ENCODE measurements around the gene LRRC3C.
A peak's percentile ranks its signal among the peaks of the same experiment; 100 is the strongest.
"Not testable (repeated sequence)": the region's sequence is repeated elsewhere in the genome, so short reads cannot be mapped to it uniquely, and the experiment has no call there.

Gene LRRC3C, protein sequence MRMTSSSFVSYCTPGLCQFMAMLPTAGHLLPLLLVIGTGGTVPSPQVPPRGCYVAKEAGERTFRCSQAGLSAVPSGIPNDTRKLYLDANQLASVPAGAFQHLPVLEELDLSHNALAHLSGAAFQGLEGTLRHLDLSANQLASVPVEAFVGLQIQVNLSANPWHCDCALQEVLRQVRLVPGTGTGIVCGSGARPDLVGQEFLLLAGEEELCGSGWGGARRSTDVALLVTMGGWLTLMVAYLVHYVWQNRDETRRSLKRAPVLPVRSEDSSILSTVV

DNA sequence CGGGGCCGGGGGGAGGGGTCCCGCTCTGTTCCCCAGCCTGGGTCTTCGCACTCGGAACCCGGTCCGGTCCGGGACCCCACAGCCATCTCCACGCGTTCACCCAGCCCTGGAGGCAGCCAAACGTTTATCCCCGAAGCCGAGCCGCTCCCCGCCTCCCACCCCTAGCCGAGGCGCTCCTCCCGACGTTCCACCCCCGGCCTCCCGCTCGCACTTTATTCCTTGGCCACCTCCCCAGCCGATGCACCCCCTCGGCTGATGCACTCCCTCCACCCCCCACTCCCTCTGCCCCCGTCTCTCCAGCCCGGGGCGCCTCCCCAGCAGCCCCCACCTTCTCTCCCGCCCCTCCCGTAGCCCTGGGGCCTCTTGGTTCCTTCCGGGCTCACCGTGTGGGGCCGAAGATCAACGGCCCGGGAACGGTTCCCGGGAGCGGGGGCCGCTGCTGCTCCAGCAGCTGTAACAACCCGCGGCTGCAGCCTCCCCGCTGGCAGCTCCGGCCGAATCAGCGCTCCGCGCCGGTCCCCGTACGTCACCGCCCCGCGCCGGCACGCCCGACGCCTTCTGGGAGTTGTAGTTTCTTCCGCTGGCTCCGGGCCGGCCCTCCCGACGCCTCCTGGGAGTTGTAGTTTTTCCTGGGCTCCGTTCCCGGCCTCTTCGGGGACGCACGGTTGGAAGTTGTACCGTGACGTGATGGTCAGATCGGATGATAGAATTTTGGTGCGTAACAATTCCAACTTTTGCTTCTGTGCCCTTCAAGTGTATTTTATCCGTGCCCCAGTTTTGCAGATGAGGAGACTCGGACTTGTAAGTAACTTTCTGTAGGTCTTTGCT, at the start of gene LRRC3C, which contains the start of gene ORMDL3:
LRRC3C (plus strand) TSS at position 632 of the 828 bp plus-strand sequence. CDS start 13,792 bp downstream, outside the sequence.
ORMDL3 (minus strand) TSS at position 501 of the 828 bp plus-strand sequence. CDS start 3,398 bp downstream, outside the sequence.
- DNase-seq: peak; percentile 90

DNA sequence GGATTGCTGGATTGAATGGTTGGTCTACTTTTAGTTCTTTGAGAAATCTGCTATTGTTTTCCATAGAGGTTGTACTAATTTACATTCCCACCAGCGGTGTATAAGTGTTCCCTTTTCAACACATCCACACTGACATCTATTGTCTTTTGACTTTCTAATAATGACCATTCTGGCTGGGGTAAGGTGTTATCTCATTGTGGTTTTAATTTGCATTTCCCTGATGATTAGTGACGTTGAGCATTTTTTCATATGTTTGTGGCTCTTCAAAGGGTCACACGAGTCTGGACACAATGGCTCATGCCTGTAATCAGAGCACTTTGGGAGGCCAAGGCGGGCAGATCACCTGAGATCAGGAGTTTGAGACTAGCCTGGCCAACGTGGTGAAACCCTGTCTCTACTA, 41.4 kb upstream of the LRRC3C start:
- not testable (repeated sequence) for DNase-seq

DNA sequence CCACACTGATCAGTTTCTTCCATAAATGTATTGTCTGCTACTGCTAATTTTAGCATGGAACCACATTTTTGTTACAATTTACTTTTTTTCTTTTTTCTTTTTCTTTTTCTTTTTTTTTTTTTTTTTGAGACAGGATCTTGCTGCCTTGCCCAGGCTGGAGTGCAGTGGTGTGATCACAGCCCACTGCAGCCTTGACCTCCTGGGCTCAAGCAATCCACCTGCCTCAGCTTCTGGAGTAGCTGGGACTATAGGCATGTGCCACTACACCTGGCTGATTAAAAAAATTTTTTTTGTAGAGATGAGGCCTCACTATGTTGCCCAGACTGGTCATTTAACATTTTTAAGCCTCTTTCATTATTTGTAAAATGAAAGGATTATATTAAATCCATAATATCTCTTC, 40.5 kb upstream of the LRRC3C start:
- DNase-seq: no peak

DNA sequence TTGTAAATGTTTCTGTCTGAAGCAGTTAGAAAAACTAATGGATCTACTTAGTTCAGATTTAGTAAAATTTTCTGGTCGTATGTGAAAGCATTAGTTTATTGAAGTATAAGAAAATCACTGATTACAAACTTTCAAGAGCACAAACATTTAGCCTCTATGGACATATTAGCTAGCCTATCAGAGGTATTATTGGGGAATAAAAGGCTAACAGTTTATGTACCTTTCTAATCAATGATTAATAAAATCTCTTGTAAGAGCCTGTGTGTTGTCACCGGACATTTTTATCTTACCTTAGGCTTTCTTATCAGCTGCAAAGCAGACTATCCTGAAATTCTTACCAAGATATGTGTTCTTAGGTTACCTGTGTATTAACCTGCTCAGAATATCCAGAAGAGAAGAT, 38.3 kb upstream of the LRRC3C start:
- DNase-seq: no peak

DNA sequence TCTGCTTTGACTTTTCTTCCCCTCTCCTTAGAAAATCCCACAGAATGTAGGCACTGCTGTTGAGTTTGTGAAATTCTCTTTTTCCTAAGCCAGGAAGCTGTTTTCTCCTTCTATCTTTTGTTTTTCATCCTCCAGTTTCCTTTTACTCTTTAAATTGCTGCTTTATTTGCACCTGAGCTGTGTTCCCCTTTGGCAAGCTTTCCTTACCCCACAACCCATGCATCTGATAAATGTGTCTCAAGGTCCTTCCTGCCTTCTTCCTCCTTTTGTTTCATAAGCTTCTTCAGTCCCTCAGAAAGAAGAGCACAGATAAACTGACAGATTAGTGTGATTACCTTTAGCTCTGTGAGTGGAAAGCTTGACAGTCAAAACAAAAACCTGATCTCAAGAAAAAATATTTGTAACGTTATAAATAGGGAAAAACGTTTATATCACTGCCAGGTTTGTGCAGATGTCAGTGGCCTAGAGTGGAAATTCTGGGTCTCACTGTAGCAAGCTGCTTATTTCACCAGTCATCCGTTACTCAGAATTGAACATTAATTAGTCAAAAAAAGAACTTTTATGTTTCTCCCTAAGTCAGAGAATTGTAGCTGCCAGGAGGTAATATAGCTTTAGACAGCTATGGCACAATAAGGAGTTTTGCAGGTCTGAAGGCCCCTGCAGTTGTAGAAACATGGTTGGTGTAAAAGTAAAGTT, 32.7 kb upstream of the LRRC3C start:
- DNase-seq: no peak

DNA sequence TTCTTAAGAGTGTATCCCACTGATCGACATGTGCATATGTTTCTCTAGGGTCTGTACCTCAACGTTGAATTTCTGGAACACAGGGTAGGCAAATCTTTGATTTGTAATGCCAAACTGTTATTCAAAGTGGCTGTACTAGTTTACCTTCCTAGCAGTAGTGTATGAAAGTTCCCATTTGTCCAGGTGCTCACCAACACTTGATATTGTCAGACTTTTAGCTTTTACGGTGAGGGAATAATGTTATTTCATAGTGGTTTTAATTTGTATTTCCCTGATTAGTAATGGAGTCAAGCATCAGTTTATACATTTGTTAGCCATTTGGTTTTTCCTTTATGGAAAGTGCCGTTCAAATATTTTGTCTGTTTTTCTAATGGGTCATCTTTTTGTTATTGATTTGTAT, 29.4 kb upstream of the LRRC3C start:
- DNase-seq: no peak

DNA sequence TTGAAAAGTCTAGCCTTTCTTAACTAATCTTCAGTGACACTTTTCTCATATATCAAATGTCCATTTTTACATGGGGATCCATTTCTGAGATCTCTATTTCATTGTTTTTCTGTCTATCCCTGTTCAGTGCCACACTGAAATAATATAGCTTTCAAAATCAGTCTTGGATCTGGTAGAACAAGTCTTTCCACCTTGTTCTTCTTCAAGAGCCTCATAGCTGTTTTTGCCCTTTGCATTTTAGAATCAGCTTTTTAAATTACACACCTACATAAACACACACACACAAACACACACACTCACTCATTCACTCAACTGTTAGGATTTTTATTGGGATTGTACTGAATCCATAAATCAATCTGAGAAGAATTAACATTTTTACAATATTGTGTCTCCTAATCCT, 28.3 kb upstream of the LRRC3C start:
- no peak for DNase-seq

DNA sequence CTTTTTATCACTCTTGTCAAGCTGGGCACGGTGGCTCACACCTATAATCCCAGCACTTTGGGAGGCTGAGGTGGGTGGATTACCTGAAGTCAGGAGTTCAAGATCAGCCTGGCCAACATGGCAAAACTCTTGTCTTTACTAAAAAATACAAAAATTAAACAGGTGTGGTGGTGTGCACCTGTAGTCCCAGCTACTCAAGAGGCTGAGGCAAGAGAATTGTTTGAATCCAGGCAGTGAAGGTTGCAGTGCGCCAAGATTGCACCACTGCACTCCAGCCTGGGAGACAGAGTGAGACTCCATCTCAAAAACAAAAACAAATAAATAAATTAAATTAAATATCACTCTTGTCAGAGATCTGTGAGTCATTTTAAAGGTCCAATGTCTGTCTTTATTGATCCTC, 25.5 kb upstream of the LRRC3C start:
- DNase-seq: not testable (repeated sequence)

DNA sequence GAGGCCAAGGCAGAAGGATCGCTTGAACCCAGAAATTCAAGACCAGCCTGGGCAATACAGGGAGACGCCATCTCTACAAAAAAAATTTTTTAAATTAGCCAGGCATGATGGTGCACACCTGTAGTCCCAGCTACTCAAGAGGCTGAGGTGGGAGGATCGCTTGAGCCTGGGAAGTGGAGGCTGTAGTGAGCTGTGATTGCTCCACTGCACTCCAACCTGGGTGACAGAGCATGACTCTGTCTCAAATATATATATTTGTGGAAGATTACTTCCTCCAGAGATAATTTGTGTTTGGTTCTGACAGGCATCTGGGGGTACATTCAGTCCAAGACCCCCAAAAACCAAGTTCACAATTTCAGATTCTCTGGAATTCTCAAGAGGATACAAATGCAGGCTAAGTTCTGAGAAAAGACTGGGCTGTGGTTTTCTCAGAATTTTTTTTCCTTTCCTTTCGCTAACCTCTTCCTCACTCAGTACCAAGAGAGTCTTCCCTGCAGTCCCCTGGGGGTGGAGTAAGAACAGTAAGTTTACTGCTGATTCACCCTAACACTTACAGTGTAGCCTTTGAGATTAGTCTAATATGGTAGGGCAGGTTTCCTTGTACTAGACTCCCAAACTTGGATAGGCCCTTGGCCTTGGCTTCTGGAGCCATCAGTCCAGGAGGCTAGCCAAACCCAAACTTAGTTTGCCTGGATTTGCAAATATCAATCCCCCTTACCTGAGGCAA, 24.2 kb upstream of the LRRC3C start:
- no peak for DNase-seq

DNA sequence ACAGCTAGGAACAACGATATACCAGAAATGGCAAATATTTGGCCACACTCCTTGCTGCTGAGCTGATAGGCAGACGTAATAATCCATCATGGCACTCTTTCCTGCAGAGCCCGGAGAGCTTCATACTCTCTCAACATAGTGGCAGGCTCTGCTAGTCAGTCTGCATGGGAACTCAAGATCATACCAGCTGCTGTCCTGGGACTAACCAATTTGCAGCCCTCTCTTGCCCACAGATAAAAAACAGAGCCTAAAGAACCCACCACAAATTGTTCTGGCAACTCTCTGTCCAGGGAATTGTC, 22.6 kb upstream of the LRRC3C start:
- DNase-seq: no peak

DNA sequence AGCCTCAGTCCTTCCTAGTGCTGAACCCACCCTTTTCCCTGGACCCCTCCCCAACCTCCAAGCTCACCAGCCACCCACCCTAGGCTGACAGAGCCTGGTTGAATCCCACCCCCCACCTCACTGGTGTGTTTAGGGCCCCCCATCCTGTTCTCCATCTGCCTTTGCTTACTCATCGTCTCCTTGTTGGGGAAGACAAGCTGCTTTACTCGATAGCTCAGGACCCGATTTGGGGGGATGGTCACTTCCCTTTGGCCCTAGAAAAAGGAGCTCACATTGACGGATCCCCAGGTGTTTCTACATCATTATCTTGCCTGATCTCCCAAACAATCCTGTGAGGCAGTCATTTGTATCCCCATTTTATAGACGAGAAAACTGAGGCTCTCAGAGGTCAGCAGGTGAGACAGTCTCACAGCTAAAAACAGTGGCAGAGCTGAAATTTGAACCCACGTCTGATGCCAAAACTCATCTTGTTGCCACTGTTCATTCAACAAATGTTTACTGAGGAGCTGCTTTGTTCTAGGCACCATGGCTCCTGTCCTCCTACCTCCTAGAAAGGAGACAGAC, 18.7 kb upstream of the LRRC3C start:
- DNase-seq: no peak

DNA sequence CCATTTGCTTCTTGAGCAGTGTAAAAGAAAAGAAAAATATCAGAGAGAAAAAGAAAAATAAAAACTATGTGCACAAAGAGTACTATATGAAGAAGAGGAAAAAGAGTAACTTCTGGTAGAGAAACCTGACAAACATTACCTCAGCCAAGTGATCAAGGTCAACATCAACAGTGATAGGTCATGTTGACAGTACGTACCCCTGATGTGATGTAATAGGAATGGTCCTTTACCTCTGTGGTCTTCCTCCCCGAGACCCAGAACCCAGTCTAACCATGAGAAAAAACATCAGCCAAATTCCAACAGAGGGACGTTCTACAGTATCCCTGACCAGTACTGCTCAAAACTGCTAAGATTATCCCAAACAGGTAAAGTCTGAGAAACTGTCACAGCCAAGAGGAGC, 13.5 kb upstream of the LRRC3C start:
- DNase-seq: no peak

DNA sequence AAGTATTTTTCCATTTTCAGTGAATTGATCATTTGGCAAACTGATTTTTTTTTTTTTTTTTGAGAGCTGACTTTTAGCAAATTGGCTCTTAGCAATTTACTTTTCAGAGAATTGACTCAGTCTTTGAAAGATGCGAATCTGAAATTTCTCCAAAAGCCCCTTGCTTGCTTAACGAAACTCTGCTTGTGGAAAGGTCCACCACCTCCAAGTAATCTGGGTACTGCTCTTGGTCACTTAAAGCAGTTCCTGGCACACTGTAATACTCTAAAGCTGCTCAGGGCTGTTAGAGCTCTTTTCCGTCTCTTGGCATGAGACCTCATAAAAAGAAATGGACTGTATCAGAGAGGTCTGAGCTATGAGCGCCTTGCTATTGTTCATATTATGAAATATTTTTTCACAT, 12.0 kb upstream of the LRRC3C start:
- DNase-seq: no peak

DNA sequence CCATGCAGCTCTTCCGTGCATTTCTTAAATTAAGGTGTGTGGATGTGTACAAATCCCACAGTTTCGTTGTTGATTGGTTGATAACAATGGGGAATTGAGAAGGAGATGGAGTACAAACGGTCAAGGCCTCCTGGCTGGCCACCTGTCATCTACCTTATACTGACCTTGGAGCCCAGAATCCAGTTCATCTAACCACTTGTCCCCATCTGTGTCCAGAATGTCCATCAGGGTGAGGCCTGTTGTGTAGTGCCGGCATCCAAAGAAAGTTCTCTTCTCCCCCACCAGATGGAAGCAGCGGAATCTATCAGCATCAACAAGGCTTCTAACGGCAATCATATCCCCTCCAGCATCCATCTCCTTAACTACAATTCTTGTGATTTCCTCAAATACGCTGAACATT, 10.6 kb upstream of the LRRC3C start:
- no peak for DNase-seq

DNA sequence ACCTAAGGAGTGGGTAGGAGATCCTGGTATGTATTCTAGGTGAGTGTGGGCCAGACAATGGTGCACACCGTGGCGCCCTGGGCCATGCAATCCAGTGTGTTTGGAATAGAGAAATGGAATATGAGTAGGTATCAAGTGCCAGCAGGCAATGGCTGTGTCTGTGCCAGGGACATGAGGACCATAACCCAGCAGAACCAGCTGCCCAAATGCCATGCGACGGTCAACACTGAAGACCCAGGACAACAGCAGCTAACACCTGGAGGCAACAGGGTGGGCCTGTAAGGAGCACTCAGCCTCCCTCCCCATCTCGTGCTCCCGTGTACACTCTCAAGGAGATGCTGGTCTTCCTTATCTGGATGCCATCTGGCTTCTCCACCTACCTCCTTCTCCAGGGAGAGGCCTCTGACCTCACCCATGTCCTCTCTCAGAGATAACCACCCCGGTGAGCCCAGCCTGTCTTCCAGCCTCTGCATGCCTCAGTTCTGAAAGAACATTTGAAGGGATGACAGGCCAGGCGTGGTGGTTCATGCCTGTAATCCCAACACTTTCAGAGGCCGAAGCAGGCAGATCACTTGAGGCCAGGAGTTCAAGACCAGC, 8.3 kb upstream of the LRRC3C start:
- no peak for DNase-seq

DNA sequence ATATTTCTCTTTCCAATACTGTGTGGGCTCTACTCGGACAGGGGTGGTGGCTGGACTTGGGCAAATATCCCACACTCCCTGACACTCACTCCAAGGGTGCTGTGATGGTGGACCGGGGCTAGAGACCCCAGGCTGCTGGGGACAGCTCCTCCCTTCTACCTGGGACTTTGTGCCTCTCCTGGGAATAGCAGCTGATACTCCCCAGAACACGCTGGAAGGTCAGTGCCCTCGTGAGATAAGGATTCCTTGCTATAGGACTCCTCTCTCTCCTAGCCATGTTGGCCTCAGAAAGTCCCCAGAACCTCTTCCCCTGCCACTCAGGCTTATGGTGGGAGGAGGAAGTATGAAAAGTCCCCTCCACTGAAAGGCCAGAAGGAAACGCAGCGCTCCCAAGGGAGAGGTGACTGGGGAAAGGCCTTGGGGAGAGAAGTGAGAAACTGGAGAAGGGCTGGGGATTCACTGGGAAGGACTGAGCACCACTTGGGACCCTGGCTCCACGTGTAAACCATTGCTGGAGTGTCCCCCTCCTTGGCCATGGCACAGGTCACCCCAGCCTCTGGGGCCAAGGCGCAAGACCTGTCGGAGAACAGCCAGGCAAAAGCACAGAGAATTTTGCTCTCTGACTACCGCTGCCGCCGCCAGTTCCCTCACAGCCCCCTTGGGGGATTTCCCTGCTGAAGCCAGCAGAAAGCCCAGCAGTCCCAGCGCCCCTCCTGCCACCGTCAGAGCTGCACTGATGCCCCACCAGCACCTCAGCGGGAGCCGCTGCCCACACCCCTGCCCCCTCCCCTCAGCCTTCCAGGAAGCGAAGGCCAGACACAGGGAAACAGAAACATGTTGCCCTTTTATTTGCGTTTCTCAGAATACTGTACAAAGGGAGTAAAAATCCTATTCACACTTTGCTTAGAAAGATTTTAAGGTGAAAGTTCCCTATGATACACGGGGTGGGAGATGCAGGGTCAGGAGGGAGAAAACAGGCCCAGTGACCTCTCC, 7.0 kb upstream of the LRRC3C start:
- DNase-seq: peak; percentile 49

DNA sequence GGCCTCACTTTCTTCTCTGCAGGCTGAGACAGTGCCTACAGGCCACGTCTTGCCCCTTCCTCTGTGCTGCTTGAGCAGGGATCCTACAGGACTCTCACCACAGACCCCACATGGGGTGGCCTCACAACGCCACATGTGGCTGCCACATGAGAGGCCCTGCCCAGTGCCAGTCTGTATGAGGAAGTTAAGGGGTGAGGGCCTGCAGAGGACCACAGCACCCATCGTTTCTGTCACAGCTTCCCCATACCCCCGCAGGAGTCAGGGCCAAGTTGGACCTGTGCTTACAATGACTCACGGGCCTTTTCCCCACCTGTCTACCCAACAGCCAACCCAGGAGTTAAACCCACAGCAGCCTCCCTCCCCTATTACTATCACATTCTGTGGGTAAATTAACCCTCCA, 6.2 kb upstream of the LRRC3C start:
- peak; percentile 3 for DNase-seq

DNA sequence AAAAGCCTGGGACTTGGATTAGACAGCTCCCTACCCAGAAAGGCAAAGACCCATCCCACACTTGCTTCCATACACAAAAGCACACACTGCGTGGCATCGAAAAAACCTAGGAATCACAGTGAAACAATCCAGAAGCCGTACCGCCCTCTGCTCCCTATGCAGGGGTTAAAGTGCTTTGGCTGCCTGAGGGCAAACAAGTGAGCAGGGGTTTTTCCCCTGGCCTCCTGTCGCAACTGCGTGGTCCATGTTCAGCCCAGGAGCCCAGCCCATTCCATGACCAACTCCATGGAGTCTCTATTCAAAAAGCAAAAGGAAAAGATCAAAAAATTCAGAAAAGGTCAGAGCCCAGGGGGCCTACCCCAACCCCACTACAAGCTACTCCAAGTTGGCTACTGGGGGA, 5.5 kb upstream of the LRRC3C start:
- no peak for DNase-seq

DNA sequence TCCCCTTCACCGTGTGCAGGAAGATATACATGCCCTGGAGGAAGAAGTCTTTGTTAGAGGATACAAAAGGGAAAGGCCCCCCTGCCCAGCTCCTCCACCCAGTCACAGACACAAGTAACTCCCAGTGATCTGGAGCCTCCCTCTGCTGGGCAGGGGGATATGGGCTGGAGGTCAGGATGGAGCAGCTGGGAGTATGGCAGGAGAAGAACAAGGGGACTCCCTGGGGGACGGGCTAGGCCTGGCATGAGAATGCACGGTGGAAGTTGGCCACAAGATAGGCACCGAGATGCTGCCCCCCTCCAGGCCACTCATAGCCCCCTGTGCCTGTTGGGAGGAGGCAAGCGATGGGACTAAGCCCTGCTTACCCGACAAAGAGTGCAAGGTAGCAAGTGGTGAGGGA, 4.3 kb upstream of the LRRC3C start:
- DNase-seq: no peak

DNA sequence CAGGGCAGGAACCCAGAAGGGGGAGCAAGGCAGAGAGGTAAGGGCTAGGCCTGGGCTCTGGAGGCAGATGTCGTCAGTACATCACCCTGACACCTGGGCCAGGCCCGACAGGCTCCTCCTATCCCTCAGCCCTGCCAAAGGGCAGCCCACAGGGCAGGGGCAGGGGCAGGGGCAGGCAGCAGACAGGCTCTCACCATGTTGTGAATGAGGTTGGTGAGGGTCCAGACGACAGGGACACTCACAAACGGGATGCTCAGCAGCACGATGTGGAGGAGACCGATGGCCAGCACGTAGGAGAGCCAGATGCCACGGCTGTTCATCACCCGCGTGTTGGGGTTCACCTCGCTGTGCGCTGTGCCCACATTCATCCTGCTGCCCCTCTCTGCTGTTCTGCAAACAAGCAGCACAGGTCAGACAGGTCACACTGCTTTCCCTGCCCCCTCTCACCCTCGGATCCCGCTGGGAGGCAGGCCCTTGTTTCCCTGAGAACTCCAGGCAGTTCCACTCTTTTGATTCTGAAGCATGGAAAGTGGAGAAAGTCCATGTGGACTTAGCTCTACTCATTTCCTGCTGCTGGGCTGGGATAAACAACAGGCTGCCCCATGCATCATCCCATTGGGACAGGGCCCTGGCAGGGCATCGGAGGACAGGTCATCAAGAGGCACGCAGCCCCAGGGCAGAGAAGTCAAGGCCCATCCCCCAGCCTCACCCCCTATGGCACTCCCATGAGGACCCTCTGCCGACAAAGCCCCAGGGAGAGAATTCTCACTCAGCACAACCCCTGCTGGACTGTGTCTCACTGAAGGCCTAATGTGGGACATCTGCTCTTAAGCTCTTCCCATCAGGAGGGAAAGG, 3.5 kb upstream of the LRRC3C start:
- no peak for DNase-seq
